OCI-LY1 (cell line): ENCODE results near the gene SHH.

ENCODE experiments used
- H2AFZ ChIP-seq: fragments of 200-600 bp; sonication (generic), shearing (Covaris generic); 2 replicates; pipeline ENCODE4 v1.6.0; 2014; ENCODE audit warnings: antibody characterized with exemption, mild to moderate bottlenecking, low read length
- H3F3A ChIP-seq: fragments of 200-600 bp; sonication (generic), shearing (Covaris generic); 2 replicates; pipeline ENCODE4 v1.6.0; 2014; ENCODE audit warnings: mild to moderate bottlenecking, antibody characterized with exemption, low read length, moderate library complexity; ENCODE audit not compliant: insufficient read depth
- H3K27ac ChIP-seq: fragments of 200-600 bp; sonication (generic); 2 replicates; pipeline ENCODE4 v1.5.1; 2014; ENCODE audit warnings: low read length, mixed run types, mild to moderate bottlenecking, low read depth; ENCODE audit not compliant: poor library complexity, severe bottlenecking
- H3K27me3 ChIP-seq: fragments of 200-600 bp; sonication (generic); 2 replicates; pipeline ENCODE4 v1.6.0; 2014; ENCODE audit warnings: antibody characterized with exemption, mild to moderate bottlenecking, low read length, moderate library complexity; ENCODE audit not compliant: insufficient read depth
- H3K36me3 ChIP-seq: fragments of 200-600 bp; sonication (generic); 2 replicates; pipeline ENCODE4 v1.6.1; 2014; ENCODE audit warnings: mild to moderate bottlenecking, antibody characterized with exemption, low read length, moderate library complexity, mixed read lengths; ENCODE audit not compliant: insufficient read depth
- H3K4me1 ChIP-seq: fragments of 200-600 bp; sonication (generic); 2 replicates; pipeline ENCODE4 v1.5.1; 2014; ENCODE audit warnings: mild to moderate bottlenecking, low read length, moderate library complexity; ENCODE audit not compliant: insufficient read depth, severe bottlenecking
- H3K4me2 ChIP-seq: fragments of 200-600 bp; sonication (generic), shearing (Covaris generic); 2 replicates; pipeline ENCODE4 v1.6.1; 2014; ENCODE audit warnings: low read length
- H3K4me3 ChIP-seq: fragments of 200-600 bp; sonication (generic); 2 replicates; pipeline ENCODE4 v1.5.1; 2014; ENCODE audit warnings: low read length, low read depth, mild to moderate bottlenecking, mixed read lengths; ENCODE audit not compliant: poor library complexity, severe bottlenecking
- H3K79me2 ChIP-seq: fragments of 200-600 bp; shearing (Covaris generic); 2 replicates; pipeline ENCODE4 v1.6.1; 2016; ENCODE audit warnings: mixed run types, low read length, mixed read lengths; ENCODE audit not compliant: insufficient read depth
- H3K9ac ChIP-seq: fragments of 200-600 bp; sonication (generic), shearing (Covaris generic); 2 replicates; pipeline ENCODE4 v1.6.1; 2014; ENCODE audit warnings: mild to moderate bottlenecking, low read length, mixed read lengths
- H3K9me2 ChIP-seq: fragments of 200-600 bp; sonication (generic), shearing (Covaris generic); 2 replicates; pipeline ENCODE4 v1.6.1; 2014; ENCODE audit warnings: low read depth, mild to moderate bottlenecking, low read length, mixed read lengths
- H3K9me3 ChIP-seq: fragments of 200-600 bp; shearing (Covaris generic); 2 replicates; pipeline ENCODE4 v1.6.1; 2014; ENCODE audit warnings: low read length, mixed read lengths
- H4K20me1 ChIP-seq: fragments of 200-600 bp; sonication (generic), shearing (Covaris generic); 2 replicates; pipeline ENCODE4 v1.6.0; 2016; ENCODE audit warnings: mild to moderate bottlenecking, low read length; ENCODE audit not compliant: insufficient read depth
- CTCF ChIP-seq: fragments of 200-600 bp; sonication (generic), shearing (Covaris generic); IDR thresholded peaks from 2 replicates; pipeline ENCODE4 v1.5.1; 2017; ENCODE audit warnings: mild to moderate bottlenecking, antibody characterized with exemption, low read length, moderate library complexity, mixed read lengths
- EZH2 ChIP-seq: fragments of 200-600 bp; sonication (generic), shearing (Covaris generic); IDR thresholded peaks from 2 replicates; pipeline ENCODE4 v1.8.0; 2017; ENCODE audit warnings: borderline replicate concordance, mixed run types, mild to moderate bottlenecking, antibody characterized with exemption, low read length, moderate library complexity, mixed read lengths

The SHH gene

DNA sequence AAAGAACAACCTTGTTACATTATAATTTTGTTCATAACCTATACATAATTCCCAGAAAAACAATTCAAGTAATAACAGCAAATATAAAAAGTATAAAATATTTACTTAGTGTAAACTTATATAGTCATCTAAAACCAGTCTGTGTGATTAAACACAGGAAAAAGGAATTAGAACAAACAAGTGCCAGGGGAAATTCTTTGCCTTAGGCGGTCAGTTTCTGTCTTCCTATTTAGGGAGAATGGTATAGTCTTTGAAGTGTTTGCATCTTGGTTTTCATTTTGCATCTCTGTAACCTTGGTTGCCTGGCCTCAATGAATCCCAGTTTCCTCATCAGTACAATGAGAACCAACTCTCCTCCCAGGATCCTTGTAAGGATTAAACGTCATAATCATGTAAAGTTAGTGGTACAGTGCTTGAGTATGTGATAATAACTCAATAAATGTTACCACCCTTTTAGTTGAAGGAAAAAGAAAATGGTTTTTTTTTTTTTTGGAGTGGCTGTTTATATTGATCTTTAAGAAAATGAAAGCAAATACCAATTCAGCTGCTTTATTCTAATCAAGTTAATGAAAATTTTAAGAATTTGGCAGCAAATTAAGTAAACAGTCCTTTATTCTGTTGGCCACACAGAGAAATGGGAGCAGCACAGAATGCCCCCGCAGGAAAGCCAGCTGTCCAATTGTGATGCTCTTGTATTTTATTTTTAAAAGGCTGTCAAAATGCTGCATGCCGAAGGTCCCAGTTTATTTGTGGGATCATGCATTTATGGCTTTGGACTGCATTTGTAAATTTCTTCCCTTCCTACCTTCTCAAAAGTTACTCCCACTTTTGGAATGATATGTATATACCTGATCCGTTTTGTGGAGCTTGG is 61.8 kb downstream of the SHH start:
- peaks cover 47% of the 10 kb centered on the region; the same call in 1 of the 2 replicates for H3K36me3 ChIP-seq
- no peaks in the 10 kb centered on the region for H3K9me2 ChIP-seq
- TF ChIP-seq CTCF (no peak), EZH2 (no peak)
- peaks cover 100% of the 10 kb centered on the region for H3K4me1 ChIP-seq
- H3K4me2 ChIP-seq, result peak overlapping the region; percentile 63; the same call in 1 of the 2 replicates
- H3K79me2 ChIP-seq, result peaks cover 89% of the 10 kb centered on the region
- no peaks in the 10 kb centered on the region for H3K9me3 ChIP-seq
- H3K27ac ChIP-seq, result peak overlapping the region; percentile 88
- H3K4me3 ChIP-seq, result peak overlapping the region; percentile 47
- no peak overlapping the region; the same call in 1 of the 2 replicates for H3K9ac ChIP-seq
- no peaks in the 10 kb centered on the region for H3K27me3 ChIP-seq
- H3F3A ChIP-seq, result 0 out of 2 replicates have a peak, but pooled peaks cover 4% of the 10 kb centered on the region
- no peaks in the 10 kb centered on the region for H4K20me1 ChIP-seq
- no peak overlapping the region for H2AFZ ChIP-seq
